B cell (primary cell): ENCODE data around the gene HTR7. TPM values are rescaled to one million over a fixed set of nuclear protein-coding genes. Genes with fewer than 3 reads are reported as not detected.

Source experiments
- ATAC-seq: fragments of 200-7000 bp; cut with Tn5 transposase; one replicate; pipeline ENCODE4 v1.10.0; 2021; ENCODE audit warnings: low read depth, mild to moderate bottlenecking, moderate number of reproducible peaks, moderate library complexity
- CTCF ChIA-PET: fragments of 350-600 bp; sonication (Branson Sonifier 250); formaldehyde crosslinking; loops from one replicate; lab custom pipeline; 2021; ENCODE audit warnings: antibody characterized with exemption, inconsistent platforms; lab: Charles Lee
- POLR2A ChIA-PET: fragments of 350-600 bp; sonication (Branson Sonifier 250); formaldehyde crosslinking; loops from one replicate; lab custom pipeline; 2021; ENCODE audit warnings: antibody characterized with exemption; lab: Charles Lee
- DNase-seq: peaks from one replicate; pipeline ENCODE4 v3.0.0; 2013
- H2AFZ ChIP-seq: 2 replicates; pipeline ENCODE4 v1.6.1; 2012; ENCODE audit warnings: mild to moderate bottlenecking, low read depth, low read length; ENCODE audit not compliant: insufficient read depth, poor library complexity, severe bottlenecking
- H3K27ac ChIP-seq, 2 donors: 1 replicate in 1 of 2; 2 replicates in 1 of 2; pipeline ENCODE4 v1.5.1; 2012 to 2013; ENCODE audit warnings: low read length in 2 of 2, mild to moderate bottlenecking in 2 of 2, moderate library complexity in 1 of 2
- H3K27me3 ChIP-seq, 4 experiments: fragments of 200-600 bp in 1 of 4; sonication (generic) in 1 of 4; replicated peaks in 1 of 4; 1 replicate in 2 of 4; 2 replicates in 2 of 4; pipeline versions ENCODE4 v1.6.1 to v1.7.0; 2013 to 2016; ENCODE audit warnings: low read length in 3 of 4, mild to moderate bottlenecking in 2 of 4, mixed read lengths in 1 of 4, moderate library complexity in 1 of 4; ENCODE audit not compliant: insufficient read depth in 4 of 4, control insufficient read depth in 3 of 4; ENCODE audit errors: control extremely low read depth in 1 of 4
- H3K36me3 ChIP-seq, 2 experiments: replicated peaks in 1 of 2; 1 replicate in 1 of 2; 2 replicates in 1 of 2; pipeline versions ENCODE4 v1.6.1 to v1.7.1; 2013; ENCODE audit warnings: low read length in 1 of 2; ENCODE audit not compliant: insufficient read depth in 2 of 2, control insufficient read depth in 1 of 2; ENCODE audit errors: control extremely low read depth in 1 of 2, extremely low read depth in 1 of 2
- H3K4me1 ChIP-seq, 2 donors: fragments of 200-600 bp in 1 of 2; sonication (generic) in 1 of 2; 1 replicate in 1 of 2; 2 replicates in 1 of 2; pipeline versions ENCODE4 v1.5.1 to v1.6.1; 2013 to 2017; ENCODE audit warnings: low read length in 2 of 2; ENCODE audit not compliant: control insufficient read depth in 2 of 2, insufficient read depth in 2 of 2
- H3K4me2 ChIP-seq: replicated peaks from 2 replicates; pipeline ENCODE3; 2012; ENCODE audit warnings: mild to moderate bottlenecking, low read depth, low read length; ENCODE audit not compliant: poor library complexity, severe bottlenecking
- H3K4me3 ChIP-seq, 5 experiments: fragments of 200-600 bp in 1 of 5; sonication (generic) in 1 of 5; 1 replicate in 3 of 5; 2 replicates in 2 of 5; pipeline versions ENCODE4 v1.5.1 to v1.7.0; 2011 to 2016; ENCODE audit warnings: low read length in 4 of 5, mild to moderate bottlenecking in 4 of 5, low read depth in 2 of 5, control low read depth in 1 of 5, moderate library complexity in 1 of 5; ENCODE audit not compliant: insufficient read depth in 1 of 5; ENCODE audit errors: control extremely low read depth in 1 of 5, extremely low read depth in 1 of 5
- H3K79me2 ChIP-seq: fragments of 200-600 bp; sonication (generic); one replicate; pipeline ENCODE4 v1.6.0; 2016; ENCODE audit warnings: low read length; ENCODE audit not compliant: control insufficient read depth, insufficient read depth
- H3K9ac ChIP-seq: fragments of 200-600 bp; sonication (generic); 2 replicates; pipeline ENCODE4 v1.6.1; 2017; ENCODE audit warnings: mild to moderate bottlenecking, low read length, moderate library complexity
- H3K9me3 ChIP-seq, 3 donors: one replicate each; pipeline versions ENCODE4 v1.6.1 to v1.7.1; 2013; ENCODE audit warnings: low read length in 2 of 3; ENCODE audit not compliant: control insufficient read depth in 2 of 3, insufficient read depth in 1 of 3; ENCODE audit errors: control extremely low read depth in 1 of 3
- H4K20me1 ChIP-seq: 2 replicates; pipeline ENCODE4 v1.6.0; 2012; ENCODE audit warnings: mild to moderate bottlenecking, low read length; ENCODE audit not compliant: insufficient read depth, control insufficient read depth, poor library complexity, severe bottlenecking
- H3K27ac Mint-ChIP-seq: one replicate; pipeline ENCODE4 v1.8.0; 2021; ENCODE audit warnings: mixed read lengths
- H3K27me3 Mint-ChIP-seq: one replicate; pipeline ENCODE4 v1.8.0; 2021; ENCODE audit warnings: mixed read lengths
- H3K4me1 Mint-ChIP-seq: one replicate; pipeline ENCODE4 v1.8.0; 2021; ENCODE audit warnings: mixed read lengths
- H3K4me3 Mint-ChIP-seq: one replicate; pipeline ENCODE4 v1.8.0; 2021; ENCODE audit warnings: mixed read lengths
- H3K9me3 Mint-ChIP-seq: one replicate; pipeline ENCODE4 v1.8.0; 2022; ENCODE audit warnings: mixed read lengths; ENCODE audit not compliant: insufficient read depth
- CTCF ChIP-seq: fragments of 200-600 bp; IDR thresholded peaks from one replicate; pipeline ENCODE4 v1.8.0; 2022; ENCODE audit warnings: antibody characterized with exemption, mild to moderate bottlenecking
- EZH2 ChIP-seq: IDR thresholded peaks from 2 replicates; pipeline ENCODE4 v1.6.1; 2012; ENCODE audit warnings: borderline replicate concordance, low read depth, mild to moderate bottlenecking, moderate library complexity, low read length; ENCODE audit not compliant: insufficient read depth, poor library complexity, severe bottlenecking
- whole genome bisulfite sequencing: methylation state at CpG from one replicate; pipeline ENCODE4 v1.1.5; 2013; ENCODE audit warnings: missing lambda C conversion rate; ENCODE audit not compliant: insufficient coverage; 5-methylcytosine and 5-hydroxymethylcytosine counted together
- intact Hi-C: fragments of 100-400 bp; cut with micrococcal nuclease; formaldehyde crosslinking; loops from one replicate; pipeline ENCODE4 v1.10.0; 2022
- polyA plus RNA-seq: library from polyadenylated mRNA; depleted of rRNA; stranded (reverse); fragments of >200 nt; gene quantifications from 2 replicates; pipeline ENCODE4 v1.2.3, GENCODE V29; 2012
- total RNA-seq, 2 donors: library from RNA; stranded (reverse); fragments of 120-200 nt in 1 of 2; gene quantifications; 1 replicate in 1 of 2; 2 replicates in 1 of 2; pipeline versions ENCODE4 v1.2.3 to v1.2.4, GENCODE V29; 2013 to 2022

The HTR7 gene
- total and polyA plus RNA-seq, 2 donors (not counting 1 experiment from before 2014, with no cell fraction given) = 0.03 TPM; not detected in 1

GRCh38 chr10:90884431-90884830, 26.6 kb upstream of the HTR7 start:
- no peaks in the 10 kb centered on the region for H3K27me3 Mint-ChIP-seq
- intact Hi-C loops = no loop called here

More at GRCh38 chr10:90884431-90884830, 26.6 kb upstream of the HTR7 start:
- no peak overlapping the region for H2AFZ ChIP-seq
- peaks cover 7 to 61% of the 10 kb centered on the region in 2 experiments for H3K36me3 ChIP-seq
- H3K9me3 ChIP-seq = no peaks in the 10 kb centered on the region
- TF ChIP-seq EZH2 = no peak
- TF ChIP-seq CTCF = no peak
- ChIA-PET CTCF (interaction anchor here (0.6 to 0.7 kb wide), 2 partner anchors 10 to 205 kb away, joined by 3 read pairs; no protein-coding TSS in a partner anchor), POLR2A (no interaction called here)
- no peaks in the 10 kb centered on the region for H3K79me2 ChIP-seq
- H3K4me2 ChIP-seq = no peak overlapping the region
- no peak overlapping the region for H3K4me3 Mint-ChIP-seq
- DNase-seq = no peak
- H3K27ac ChIP-seq = no peak overlapping the region
- no peak for ATAC-seq
- H3K4me1 Mint-ChIP-seq = no peaks in the 10 kb centered on the region
- 83% methylated on average over 1 of the region's 3 CpGs for WGBS
- no peak overlapping the region for H3K4me3 ChIP-seq
- H3K4me1 ChIP-seq = no peaks in the 10 kb centered on the region
- no peaks in the 10 kb centered on the region for H3K27me3 ChIP-seq
- no peaks in the 10 kb centered on the region for H3K9me3 Mint-ChIP-seq
- no peak overlapping the region for H3K9ac ChIP-seq
- H4K20me1 ChIP-seq = no peaks in the 10 kb centered on the region
- no peak overlapping the region for H3K27ac Mint-ChIP-seq
